HepG2 (cell line): ENCODE results near the gene CROCC. TPM values are rescaled to one million over a fixed set of nuclear protein-coding genes. Genes with fewer than 3 reads are reported as not detected.

Source experiments
- ATAC-seq: fragments of 200-7000 bp; cut with Tn5 transposase; 3 replicates; pipeline ENCODE4 v1.9.1; 2020; ENCODE audit warnings: mild to moderate bottlenecking, moderate library complexity
- BruUV-seq: library from RNA; stranded (reverse); fragments of 400-500 nt; replicated peaks from 2 replicates; lab custom pipeline; 2021; lab: Mats Ljungman, UMichigan
- CTCF ChIA-PET: fragments of 300-600 bp; formaldehyde crosslinking; extraction: SDS; loops from one replicate; lab custom pipeline; 2021; ENCODE audit warnings: low total read pairs, inconsistent platforms, low intra/inter-chr PET ratio; lab: Yijun Ruan, JAX
- POLR2A ChIA-PET: fragments of 350-600 bp; sonication (Branson Sonifier 250); formaldehyde crosslinking; loops from one replicate; lab custom pipeline; 2020; ENCODE audit warnings: antibody characterized with exemption, inconsistent platforms; lab: Yijun Ruan, JAX
- DNase-seq: peaks from one replicate; pipeline ENCODE4 v3.0.0-alpha.2; 2015; ENCODE audit warnings: low spot score
- FAIRE-seq: peaks from 3 replicates; lab custom pipeline; 2011; peaks lifted over from hg19 to GRCh38; lab: Jason Lieb, UNC
- H2AFZ ChIP-seq: one replicate; pipeline ENCODE4 v1.6.1; 2011; ENCODE audit warnings: low read length, inconsistent platforms
- H3K27ac ChIP-seq: fragments of 300-600 bp; 3 replicates; pipeline ENCODE4 v1.8.0; 2011; ENCODE audit warnings: mixed run types, mild to moderate bottlenecking, mixed read lengths, low read length, inconsistent platforms; ENCODE audit not compliant: insufficient read depth; ENCODE audit errors: extremely low read length
- H3K27me3 ChIP-seq, 2 experiments: fragments of 200-600 bp in 1 of 2; 2 replicates in 1 of 2; 3 replicates in 1 of 2; pipeline versions ENCODE4 v1.6.0 to v1.8.0; 2011; ENCODE audit warnings: low read length in 2 of 2, mild to moderate bottlenecking in 2 of 2, moderate library complexity in 2 of 2, inconsistent platforms in 1 of 2; ENCODE audit not compliant: insufficient read depth in 2 of 2, control insufficient read depth in 1 of 2
- H3K36me3 ChIP-seq, 2 experiments: fragments of 200-600 bp in 1 of 2; replicated peaks in 1 of 2; 2 replicates in 1 of 2; 3 replicates in 1 of 2; pipeline versions ENCODE4 v1.5.1 to v1.8.0; 2011; ENCODE audit warnings: low read length in 2 of 2, inconsistent platforms in 1 of 2; ENCODE audit not compliant: insufficient read depth in 2 of 2, control insufficient read depth in 1 of 2
- H3K4me1 ChIP-seq: 2 replicates; pipeline ENCODE4 v1.5.1; 2012; ENCODE audit warnings: low read length, inconsistent platforms; ENCODE audit not compliant: insufficient read depth
- H3K4me2 ChIP-seq: 2 replicates; pipeline ENCODE4 v1.6.0; 2011; ENCODE audit warnings: low read depth, low read length, inconsistent platforms
- H3K4me3 ChIP-seq, 3 experiments: fragments of 200-600 bp in 1 of 3; sonication (generic), shearing (Covaris generic) in 1 of 3; replicated peaks in 1 of 3; 2 replicates each; pipeline ENCODE4 v1.5.1; 2011 to 2016; ENCODE audit warnings: low read length in 3 of 3, inconsistent platforms in 2 of 3, low read depth in 2 of 3, mild to moderate bottlenecking in 2 of 3, control low read depth in 1 of 3, mixed read lengths in 1 of 3; ENCODE audit not compliant: insufficient read depth in 1 of 3
- H3K79me2 ChIP-seq: one replicate; pipeline ENCODE4 v1.6.1; 2011; ENCODE audit warnings: low read length, inconsistent platforms; ENCODE audit not compliant: insufficient read depth
- H3K9ac ChIP-seq: 2 replicates; pipeline ENCODE4 v1.6.0; 2011; ENCODE audit warnings: mild to moderate bottlenecking, low read depth, low read length, inconsistent platforms; ENCODE audit not compliant: insufficient read depth
- H3K9me3 ChIP-seq: 2 replicates; pipeline ENCODE4 v1.5.1; 2012; ENCODE audit warnings: mild to moderate bottlenecking, low read length
- H4K20me1 ChIP-seq: 2 replicates; pipeline ENCODE4 v1.6.0; 2011; ENCODE audit warnings: inconsistent platforms, mild to moderate bottlenecking, low read length, moderate library complexity; ENCODE audit not compliant: insufficient read depth
- HNRNPL ChIP-seq: fragments of 200-400 bp; formaldehyde crosslinking; IDR thresholded peaks from 2 replicates; pipeline ENCODE4 v1.6.1; 2017; ENCODE audit warnings: mild to moderate bottlenecking, low read depth, low read length
- JARID2 ChIP-seq: sonication (generic); formaldehyde crosslinking; IDR thresholded peaks from 2 replicates; pipeline ENCODE4 v1.8.1; 2023; ENCODE audit warnings: missing genetic modification reagents, inconsistent platforms; ENCODE audit not compliant: insufficient replicate concordance
- KLF9 ChIP-seq: IDR thresholded peaks from 2 replicates; pipeline ENCODE4 v1.6.1; 2016; ENCODE audit warnings: low read depth
- SETDB1 ChIP-seq: sonication (generic); formaldehyde crosslinking; IDR thresholded peaks from 2 replicates; pipeline ENCODE4 v1.5.1; 2020; ENCODE audit warnings: missing genetic modification reagents, mild to moderate bottlenecking, borderline replicate concordance
- SOX6 ChIP-seq, 2 experiments: fragments of 450-650 bp in 1 of 2; sonication (generic) in 1 of 2; formaldehyde crosslinking in 1 of 2; IDR thresholded peaks; 2 replicates each; pipeline versions ENCODE4 v1.4.0 to v1.6.1; 2017 to 2020; ENCODE audit warnings: antibody characterized with exemption in 1 of 2, mild to moderate bottlenecking in 1 of 2, missing genetic modification reagents in 1 of 2
- SRSF9 ChIP-seq: fragments of 200-400 bp; formaldehyde crosslinking; IDR thresholded peaks from 2 replicates; pipeline ENCODE4 v1.6.1; 2018; ENCODE audit warnings: borderline replicate concordance, mild to moderate bottlenecking, low read depth, low read length; ENCODE audit not compliant: insufficient read depth, poor library complexity, severe bottlenecking
- TARDBP ChIP-seq: sonication (generic); formaldehyde crosslinking; IDR thresholded peaks from 2 replicates; pipeline ENCODE4 v1.8.0; 2022; ENCODE audit warnings: mild to moderate bottlenecking, missing genetic modification reagents
- ZNF446 ChIP-seq: sonication (generic); formaldehyde crosslinking; IDR thresholded peaks from 2 replicates; pipeline ENCODE4 v1.5.0; 2020; ENCODE audit warnings: mild to moderate bottlenecking, missing genetic modification reagents
- ZNF549 ChIP-seq: sonication (generic); formaldehyde crosslinking; IDR thresholded peaks from 2 replicates; pipeline ENCODE4 v1.5.0; 2020; ENCODE audit warnings: missing genetic modification reagents
- ZNF558 ChIP-seq: sonication (generic); formaldehyde crosslinking; IDR thresholded peaks from 2 replicates; pipeline ENCODE4 v1.9.0; 2022; ENCODE audit warnings: mild to moderate bottlenecking, missing genetic modification reagents, borderline replicate concordance
- ZNF629 ChIP-seq: sonication (generic); formaldehyde crosslinking; conservative IDR thresholded peaks from 2 replicates; pipeline ENCODE4 v1.5.0; 2020; ENCODE audit warnings: missing genetic modification reagents
- WGBS: methylation state at CpG from one replicate; pipeline ENCODE4 v1.1.6; 2017; ENCODE audit warnings: low lambda C conversion rate; 5-methylcytosine and 5-hydroxymethylcytosine counted together
- in situ Hi-C: cut with HindIII; loops from 2 replicates; pipeline ENCODE4 v1.10.0; 2017; ENCODE audit warnings: low pct_unique_long_range_greater_than_20kb; ENCODE audit not compliant: extremely low pct_ligation_motif_present
- intact Hi-C: fragments of 100-400 bp; cut with micrococcal nuclease; formaldehyde crosslinking; loops from one replicate; pipeline ENCODE4 v1.10.0; 2022; ENCODE audit not compliant: unreplicated experiment
- polyA plus RNA-seq, 8 experiments: library from polyadenylated mRNA; depleted of rRNA in 3 of 8; stranded (reverse) in 7 of 8; unstranded in 1 of 8; fragments of >200 nt; fragmentation: Illumina TruSeq in 4 of 8; extraction: Trizol in 4 of 8; gene quantifications; 2 replicates each; pipeline versions ENCODE4 v1.2.1 to v1.2.3, GENCODE V29; 2011 to 2016; ENCODE audit warnings: low read depth in 4 of 8, missing spikeins in 1 of 8, mixed read lengths in 1 of 8; ENCODE audit not compliant: insufficient read depth in 1 of 8
- total RNA-seq, 5 experiments: library from RNA; depleted of rRNA; stranded (reverse); fragments of >200 nt; fragmentation: Illumina TruSeq; extraction: Trizol; gene quantifications; 2 replicates each; pipeline ENCODE4 v1.2.3, GENCODE V29; 2016; ENCODE audit warnings: low read depth in 1 of 5
- TF ChIP-seq, protein P1 (sequence below): sonication (generic); formaldehyde crosslinking; IDR thresholded peaks from 2 replicates; pipeline ENCODE4 v1.4.0; 2020; ENCODE audit warnings: low read depth, mild to moderate bottlenecking, missing genetic modification reagents
- TF ChIP-seq, protein P2 (sequence below): fragments of 450-650 bp; IDR thresholded peaks from 2 replicates; pipeline ENCODE4 v1.6.1; 2017; ENCODE audit warnings: mild to moderate bottlenecking

Gene CROCC
- total and polyA plus RNA-seq, 2 of the 13 experiments (the other 11 are each of a cell fraction or from before 2014, with no cell fraction given), result 7.8 to 15.5 TPM

DNA sequence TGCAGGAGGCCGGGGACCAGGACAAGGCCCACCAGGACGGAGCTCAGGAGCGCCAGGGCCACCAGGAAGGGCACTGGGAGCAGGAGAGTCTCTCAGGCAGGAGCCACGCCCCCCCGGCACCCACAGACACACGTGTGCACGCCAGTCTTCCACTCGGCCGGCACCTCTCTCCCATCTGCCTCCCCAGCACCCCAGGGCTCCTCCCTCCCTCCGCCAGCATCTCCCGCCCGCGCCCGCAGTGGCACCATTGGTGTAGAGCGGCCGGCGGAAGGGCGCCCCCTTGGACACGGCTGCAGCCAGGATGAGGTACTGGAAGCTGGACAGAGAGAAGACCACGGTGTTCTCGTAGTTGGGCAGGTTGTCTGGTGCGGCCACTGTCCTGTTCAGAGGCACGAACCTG is 64.8 kb downstream of the CROCC start:
- TF ChIP-seq ZNF549 (no peak), SOX6 (IDR thresholded peaks at IDR 0.05) (no peak), SOX6 (CRISPR knock-in tag; IDR thresholded peaks at IDR 0.05) (no peak), SETDB1 (CRISPR knock-in tag) (no peak), JARID2 (CRISPR knock-in tag) (no peak), ZNF629 (CRISPR knock-in tag) (no peak), ZNF446 (CRISPR knock-in tag) (no peak)
- TF ChIP-seq, protein P1, sequence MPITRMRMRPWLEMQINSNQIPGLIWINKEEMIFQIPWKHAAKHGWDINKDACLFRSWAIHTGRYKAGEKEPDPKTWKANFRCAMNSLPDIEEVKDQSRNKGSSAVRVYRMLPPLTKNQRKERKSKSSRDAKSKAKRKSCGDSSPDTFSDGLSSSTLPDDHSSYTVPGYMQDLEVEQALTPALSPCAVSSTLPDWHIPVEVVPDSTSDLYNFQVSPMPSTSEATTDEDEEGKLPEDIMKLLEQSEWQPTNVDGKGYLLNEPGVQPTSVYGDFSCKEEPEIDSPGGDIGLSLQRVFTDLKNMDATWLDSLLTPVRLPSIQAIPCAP (CRISPR knock-in tag), result no peak
- H3K9ac ChIP-seq, result no peak overlapping the region
- H3K9me3 ChIP-seq, result no peaks in the 10 kb centered on the region
- no peak overlapping the region for H3K4me3 ChIP-seq
- 87% methylated on average over 20 of the region's 23 CpGs for WGBS
- no peaks in the 10 kb centered on the region for H4K20me1 ChIP-seq
- in situ Hi-C loops, result no loop called here
- H3K36me3 ChIP-seq, result no peaks in the 10 kb centered on the region
- no peak overlapping the region for H2AFZ ChIP-seq
- H3K27ac ChIP-seq, result no peak overlapping the region
- no peaks in the 10 kb centered on the region for H3K79me2 ChIP-seq
- intact Hi-C loops, result no loop called here
- H3K27me3 ChIP-seq, result peaks cover 0 to 2% of the 10 kb centered on the region in 2 experiments; a peak in 2 of 5 replicates
- no peak overlapping the region for H3K4me2 ChIP-seq
- ChIA-PET CTCF (no interaction called here), POLR2A (no interaction called here)
- no TSS peak for BruUV-seq
- DNase-seq (no peak), FAIRE-seq (no peak), ATAC-seq (no peak)
- H3K4me1 ChIP-seq, result peaks cover 20% of the 10 kb centered on the region

DNA sequence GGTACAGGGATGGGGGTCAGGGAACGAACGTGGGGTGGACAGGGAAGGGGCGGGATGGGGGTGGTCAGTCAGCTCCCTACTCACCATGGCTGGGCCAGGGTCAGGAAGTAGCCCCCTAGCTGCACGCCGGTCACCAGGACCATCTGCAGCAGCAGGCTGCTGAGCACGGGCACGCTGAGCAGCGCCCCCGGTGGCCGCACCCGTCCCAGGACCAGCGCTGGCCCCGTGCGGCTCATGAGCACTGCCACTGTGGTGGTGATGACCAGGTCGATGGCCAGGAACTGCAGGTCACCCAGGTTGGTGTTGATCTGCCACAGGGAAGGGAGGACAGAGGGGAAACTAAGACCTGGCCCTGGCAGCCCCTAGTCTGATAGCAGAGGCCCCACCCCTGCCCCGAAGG is 65.2 kb downstream of the CROCC start:
- H3K9me3 ChIP-seq, result no peaks in the 10 kb centered on the region
- DNase-seq, result no peak
- no peak overlapping the region for H3K27ac ChIP-seq
- intact Hi-C loops, result no loop called here
- H4K20me1 ChIP-seq, result no peaks in the 10 kb centered on the region
- peak; percentile 70 for ATAC-seq
- H3K4me1 ChIP-seq, result peaks cover 20% of the 10 kb centered on the region
- H3K9ac ChIP-seq, result no peak overlapping the region
- ChIA-PET POLR2A (no interaction called here), CTCF (no interaction called here)
- no peak overlapping the region for H3K4me3 ChIP-seq
- no peaks in the 10 kb centered on the region; a peak in 1 of 5 replicates for H3K27me3 ChIP-seq
- no TSS peak for BruUV-seq
- no peaks in the 10 kb centered on the region for H3K79me2 ChIP-seq
- no peak overlapping the region for H3K4me2 ChIP-seq
- 100% methylated on average over 1 of the region's 16 CpGs for WGBS
- no peaks in the 10 kb centered on the region for H3K36me3 ChIP-seq
- no peak for FAIRE-seq
- H2AFZ ChIP-seq, result no peak overlapping the region
- in situ Hi-C loops, result no loop called here
- TF ChIP-seq TARDBP (CRISPR knock-in tag) (no peak), HNRNPL (0 out of 2 replicates have a peak, but pooled peaks have one; percentile 36), SRSF9 (no peak), KLF9 (no peak), ZNF558 (CRISPR knock-in tag) (no peak)
- TF ChIP-seq, protein P2, sequence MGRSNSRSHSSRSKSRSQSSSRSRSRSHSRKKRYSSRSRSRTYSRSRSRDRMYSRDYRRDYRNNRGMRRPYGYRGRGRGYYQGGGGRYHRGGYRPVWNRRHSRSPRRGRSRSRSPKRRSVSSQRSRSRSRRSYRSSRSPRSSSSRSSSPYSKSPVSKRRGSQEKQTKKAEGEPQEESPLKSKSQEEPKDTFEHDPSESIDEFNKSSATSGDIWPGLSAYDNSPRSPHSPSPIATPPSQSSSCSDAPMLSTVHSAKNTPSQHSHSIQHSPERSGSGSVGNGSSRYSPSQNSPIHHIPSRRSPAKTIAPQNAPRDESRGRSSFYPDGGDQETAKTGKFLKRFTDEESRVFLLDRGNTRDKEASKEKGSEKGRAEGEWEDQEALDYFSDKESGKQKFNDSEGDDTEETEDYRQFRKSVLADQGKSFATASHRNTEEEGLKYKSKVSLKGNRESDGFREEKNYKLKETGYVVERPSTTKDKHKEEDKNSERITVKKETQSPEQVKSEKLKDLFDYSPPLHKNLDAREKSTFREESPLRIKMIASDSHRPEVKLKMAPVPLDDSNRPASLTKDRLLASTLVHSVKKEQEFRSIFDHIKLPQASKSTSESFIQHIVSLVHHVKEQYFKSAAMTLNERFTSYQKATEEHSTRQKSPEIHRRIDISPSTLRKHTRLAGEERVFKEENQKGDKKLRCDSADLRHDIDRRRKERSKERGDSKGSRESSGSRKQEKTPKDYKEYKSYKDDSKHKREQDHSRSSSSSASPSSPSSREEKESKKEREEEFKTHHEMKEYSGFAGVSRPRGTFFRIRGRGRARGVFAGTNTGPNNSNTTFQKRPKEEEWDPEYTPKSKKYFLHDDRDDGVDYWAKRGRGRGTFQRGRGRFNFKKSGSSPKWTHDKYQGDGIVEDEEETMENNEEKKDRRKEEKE, result no peak
